GM18858 (cell line): ENCODE results near the gene AKTIP.
"Not testable (repeated sequence)": the region's sequence is repeated elsewhere in the genome, so short reads cannot be mapped to it uniquely, and the experiment has no call there.

Source experiments
- ATAC-seq: cut with Tn5 transposase; IDR thresholded peaks from one replicate; pipeline ENCODE4 v1.9.1; 2021; ENCODE audit not compliant: unreplicated experiment

Gene AKTIP

DNA sequence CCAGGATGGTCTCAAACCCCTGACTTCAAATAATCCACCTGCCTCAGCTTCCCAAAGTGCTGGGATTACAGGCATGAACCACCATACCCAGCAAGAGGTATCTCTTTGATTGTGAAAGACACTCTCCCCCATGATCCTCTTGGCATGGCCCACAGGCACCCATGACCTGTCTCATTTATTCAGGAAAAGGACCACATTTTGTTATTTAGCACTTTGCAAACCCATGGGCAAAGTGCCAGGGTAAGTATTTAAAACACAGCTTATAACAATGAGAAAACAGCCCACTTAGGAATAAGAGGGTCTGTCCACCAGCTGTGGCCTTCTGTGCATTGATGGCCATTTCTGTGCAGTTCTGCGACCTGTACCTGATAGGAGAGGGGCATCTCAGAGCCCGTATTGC, 12.8 kb upstream of the AKTIP start:
- no peak for ATAC-seq

DNA sequence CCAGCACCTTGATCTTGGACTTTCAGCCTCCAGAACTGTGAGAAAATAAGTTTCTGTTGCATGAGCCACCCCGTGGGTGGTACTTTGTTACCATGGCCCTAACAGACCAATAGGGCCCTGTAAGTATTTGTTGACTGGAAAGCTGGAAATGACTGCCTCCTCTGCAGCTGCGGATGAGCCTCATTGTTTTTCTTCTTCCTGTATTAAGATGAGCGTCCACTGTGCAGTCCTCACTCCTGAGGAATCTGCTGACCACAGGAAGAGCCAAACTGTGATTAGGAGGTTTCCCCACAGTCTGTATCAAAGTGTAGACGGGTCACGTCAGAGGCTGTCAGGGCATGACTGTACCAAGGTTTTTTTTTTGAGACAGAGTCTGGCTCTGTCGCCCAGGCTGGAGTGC, 12.2 kb upstream of the AKTIP start:
- no peak for ATAC-seq

DNA sequence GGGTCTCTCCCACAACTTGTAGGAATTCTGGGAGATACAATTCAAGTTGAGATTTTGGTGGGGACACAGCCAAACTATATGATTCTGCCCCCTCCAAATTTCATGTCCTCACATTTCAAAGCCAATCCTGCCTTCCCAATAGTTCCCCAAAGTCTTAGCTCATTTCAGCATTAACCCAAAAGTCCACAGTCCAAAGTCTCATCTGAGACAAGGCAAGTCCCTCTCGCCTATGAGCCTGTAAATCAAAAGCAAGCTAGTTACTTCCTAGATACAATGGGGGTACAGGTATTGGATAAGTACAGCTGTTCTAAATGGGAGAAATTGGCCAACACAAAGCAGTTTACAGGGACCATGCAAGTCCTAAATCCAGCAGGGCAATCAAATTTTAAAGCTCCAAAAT, 9.8 kb upstream of the AKTIP start:
- ATAC-seq: not testable (repeated sequence)

DNA sequence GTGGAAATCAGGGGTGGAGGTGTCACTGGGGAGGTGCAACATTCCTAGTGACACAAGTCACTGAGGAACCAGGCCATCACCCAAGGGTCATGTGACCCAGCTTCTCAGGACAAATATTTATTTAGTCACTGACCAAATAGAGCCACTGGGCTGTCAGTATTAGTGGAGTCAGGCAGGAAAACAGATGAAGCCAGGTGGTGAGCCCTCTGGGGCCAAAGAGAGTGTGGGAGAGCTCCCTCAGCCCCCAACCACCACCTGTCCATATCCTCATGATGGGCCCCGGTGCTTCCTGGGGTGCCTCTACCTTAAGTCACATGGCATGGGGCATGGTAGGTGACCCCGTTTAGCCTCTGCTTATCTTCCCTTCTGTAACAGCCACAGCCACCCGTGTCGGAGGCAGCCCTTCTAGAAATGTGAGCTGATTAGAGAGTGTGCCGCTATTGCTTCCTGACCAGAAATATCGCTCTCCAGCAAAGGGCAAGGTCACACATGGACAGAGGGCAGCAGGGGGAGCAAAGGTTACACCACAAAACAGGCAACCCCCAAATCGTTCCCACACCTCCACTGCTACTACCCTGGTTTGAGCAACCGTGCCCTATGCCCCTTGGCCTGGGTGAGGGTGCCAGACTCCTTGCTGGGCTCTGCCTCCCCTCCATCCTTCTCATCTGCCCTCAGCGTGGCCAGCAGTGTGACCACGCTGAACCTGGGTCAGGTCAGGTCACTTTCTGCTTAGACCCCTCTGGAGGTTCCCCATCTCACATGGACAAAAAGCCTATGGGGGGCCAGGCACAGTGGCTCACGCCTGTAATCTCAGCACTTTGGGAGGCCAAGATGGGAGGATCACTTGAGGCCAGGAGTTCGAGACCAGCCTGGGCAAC, 8.6 kb upstream of the AKTIP start:
- no peak for ATAC-seq

DNA sequence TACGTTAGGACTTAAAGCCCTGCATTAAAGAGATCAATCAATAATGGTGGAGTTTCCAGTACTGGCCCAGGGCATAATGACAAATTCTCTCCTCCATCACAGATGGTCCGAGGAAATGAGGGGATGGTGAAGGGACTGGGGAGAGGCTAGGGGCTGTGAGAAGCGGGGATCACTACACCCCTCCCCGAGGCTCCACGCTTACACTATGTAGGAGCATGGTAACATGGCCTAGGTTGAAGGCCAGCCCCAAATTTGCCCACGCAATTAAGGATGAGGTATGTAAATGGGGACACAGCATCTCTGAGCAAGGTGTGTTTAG, 8.0 kb upstream of the AKTIP start:
- ATAC-seq: no peak

DNA sequence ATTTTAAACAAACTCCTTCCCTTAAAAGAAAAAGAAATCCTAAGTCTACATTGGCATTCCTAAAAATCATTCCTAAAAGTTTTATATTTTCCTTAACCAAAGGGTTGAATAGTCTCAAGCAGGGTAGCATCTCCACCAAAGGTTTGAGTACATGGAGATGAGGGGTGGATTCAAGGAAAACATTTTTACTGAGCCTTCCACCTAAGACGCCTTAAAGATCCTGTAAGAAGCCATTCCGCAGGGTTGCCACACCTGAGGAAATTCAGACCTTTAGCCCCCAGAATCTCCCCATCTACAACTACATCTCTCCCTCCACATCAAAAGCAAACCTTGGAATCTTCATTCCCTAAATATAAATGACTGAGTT, 7.7 kb upstream of the AKTIP start:
- ATAC-seq: no peak

DNA sequence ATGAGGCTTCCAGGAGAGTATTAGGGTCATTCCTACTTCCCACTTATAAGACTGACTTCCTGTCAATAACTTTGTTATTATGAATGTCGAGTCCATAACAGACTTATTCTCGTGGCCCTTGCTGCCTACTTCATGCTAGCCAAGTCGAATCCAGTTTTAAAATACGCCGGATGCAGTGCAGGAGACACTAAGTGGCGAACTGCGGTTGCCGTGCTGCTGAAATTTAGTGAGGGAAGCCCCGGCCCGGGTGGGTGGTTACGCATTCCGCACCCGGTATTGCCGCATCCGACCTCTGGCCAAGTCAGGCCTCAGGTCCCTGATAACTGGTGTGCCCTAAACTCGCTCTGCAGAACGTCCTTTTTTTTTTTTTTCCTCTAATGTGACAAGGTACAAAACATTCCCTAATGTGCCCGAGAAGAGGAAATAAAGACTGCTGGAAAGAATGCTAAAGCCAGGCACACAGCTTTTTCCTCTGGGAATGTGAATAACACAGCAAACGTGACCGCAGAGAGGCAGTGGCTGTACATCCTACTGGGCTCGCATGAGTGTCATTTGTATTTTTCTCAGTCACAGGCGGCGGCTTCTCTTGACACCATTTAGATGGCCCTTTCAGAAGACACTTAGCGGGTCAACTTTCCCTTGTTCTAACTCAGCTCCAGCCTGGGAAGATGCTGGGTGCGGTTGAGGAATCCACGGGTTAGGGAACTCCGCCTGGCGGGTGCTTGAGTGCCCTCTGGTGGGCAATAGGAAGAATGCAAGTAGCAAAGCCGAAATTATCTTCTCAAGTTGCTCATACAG, 7.1 kb upstream of the AKTIP start:
- ATAC-seq: no peak

DNA sequence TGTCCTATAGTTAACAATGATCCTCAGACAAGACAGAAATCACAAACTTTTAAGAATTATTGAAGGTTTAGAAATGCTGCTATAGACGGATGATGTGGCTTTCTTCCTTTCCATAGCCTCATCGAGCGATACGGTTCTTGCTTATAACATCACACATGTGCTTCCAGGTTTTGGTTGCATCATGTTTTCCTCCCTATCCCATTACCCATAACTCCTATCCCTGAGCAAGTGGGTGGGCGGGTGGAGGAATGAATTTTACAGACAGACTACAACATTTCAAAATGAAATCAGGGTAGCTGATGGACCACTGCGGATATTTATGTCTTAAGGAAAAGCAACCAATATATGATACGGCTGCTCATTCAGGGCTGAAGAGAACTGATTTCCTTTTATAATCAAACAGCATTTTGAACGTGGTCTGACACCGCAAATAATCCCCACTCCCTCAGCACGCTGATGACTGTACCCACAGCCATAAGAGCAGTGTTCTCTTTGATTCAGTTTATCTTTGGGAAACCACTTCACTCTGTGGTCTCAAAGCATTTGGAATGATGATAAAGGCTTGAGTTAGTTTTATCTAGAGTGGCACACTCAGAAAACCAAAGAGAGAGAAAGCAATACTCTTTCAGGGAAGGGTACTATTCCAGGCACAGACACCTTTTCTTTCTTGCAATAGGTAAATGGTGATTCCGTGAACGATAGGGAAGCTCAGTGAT, 4.6 kb upstream of the AKTIP start:
- no peak for ATAC-seq

DNA sequence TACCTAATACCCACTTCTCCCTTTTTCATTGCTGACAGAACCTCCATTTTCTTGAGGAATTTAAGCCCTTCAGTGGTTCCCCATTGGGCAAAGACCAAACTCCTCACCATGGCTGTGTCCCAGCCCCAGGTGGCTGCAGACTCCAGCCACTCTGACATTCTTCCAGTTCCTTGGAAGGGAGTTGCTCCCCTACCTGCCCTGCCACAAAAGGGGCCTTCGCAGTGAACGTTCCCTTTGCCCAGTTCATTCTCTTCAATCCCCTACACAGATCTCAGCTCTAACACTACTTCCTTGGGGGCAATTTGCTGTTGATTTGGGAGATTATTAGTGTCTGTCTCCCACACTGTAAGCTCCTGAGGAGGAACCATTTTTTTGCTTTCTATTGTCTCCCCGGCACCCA, 3.2 kb upstream of the AKTIP start:
- ATAC-seq: no peak

DNA sequence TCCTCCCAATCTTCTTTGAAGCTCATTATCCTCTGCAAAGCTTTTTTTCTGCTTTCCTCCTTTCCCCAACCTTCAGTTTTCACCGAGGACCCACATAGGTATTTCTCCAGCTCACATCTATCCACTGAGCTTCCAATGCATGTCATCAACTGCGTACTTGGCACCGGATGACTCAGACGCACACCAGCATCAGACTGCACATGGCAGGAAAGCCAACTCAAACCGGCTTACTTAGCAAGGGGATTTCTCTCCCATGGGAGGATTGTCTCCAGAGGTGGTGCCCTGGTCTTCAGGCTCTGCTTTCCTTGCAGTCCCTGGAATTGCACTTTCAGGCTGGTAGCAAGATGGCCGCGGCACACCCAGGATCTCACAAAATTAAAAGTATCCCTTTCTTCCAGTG, 1.7 kb upstream of the AKTIP start:
- no peak for ATAC-seq

DNA sequence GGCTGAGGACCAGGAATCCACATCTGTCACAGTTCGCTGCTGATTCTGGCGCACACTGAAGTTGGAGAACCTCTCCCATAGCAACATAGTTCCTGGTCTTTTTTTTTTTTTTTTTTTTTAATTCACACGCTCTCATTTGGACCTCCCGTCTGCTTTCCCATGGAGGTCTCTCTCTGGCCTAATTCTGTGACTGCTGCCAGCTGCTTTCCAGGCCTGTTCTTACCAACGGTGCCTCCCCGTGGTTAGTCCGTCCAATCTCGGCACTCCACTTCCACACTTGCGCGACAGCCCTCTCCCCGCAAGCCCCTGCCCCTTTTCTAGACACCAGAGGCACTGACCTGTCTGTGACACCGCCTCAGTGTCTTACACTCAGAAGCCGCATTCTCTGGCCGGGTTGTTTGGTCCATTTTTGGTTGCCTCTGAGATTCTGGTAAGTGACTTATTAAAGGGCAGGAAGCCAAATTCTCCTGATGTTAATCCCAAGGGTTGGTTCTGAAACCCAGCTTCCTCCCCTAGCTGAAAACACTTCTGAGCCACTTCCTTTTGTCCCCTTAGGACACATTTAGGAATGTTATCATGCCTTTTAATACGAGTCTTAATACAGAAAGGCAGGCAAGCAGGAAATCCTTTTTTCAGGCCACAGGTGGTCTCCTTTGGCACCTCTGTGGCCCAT, 1.1 kb upstream of the AKTIP start:
- ATAC-seq: no peak

DNA sequence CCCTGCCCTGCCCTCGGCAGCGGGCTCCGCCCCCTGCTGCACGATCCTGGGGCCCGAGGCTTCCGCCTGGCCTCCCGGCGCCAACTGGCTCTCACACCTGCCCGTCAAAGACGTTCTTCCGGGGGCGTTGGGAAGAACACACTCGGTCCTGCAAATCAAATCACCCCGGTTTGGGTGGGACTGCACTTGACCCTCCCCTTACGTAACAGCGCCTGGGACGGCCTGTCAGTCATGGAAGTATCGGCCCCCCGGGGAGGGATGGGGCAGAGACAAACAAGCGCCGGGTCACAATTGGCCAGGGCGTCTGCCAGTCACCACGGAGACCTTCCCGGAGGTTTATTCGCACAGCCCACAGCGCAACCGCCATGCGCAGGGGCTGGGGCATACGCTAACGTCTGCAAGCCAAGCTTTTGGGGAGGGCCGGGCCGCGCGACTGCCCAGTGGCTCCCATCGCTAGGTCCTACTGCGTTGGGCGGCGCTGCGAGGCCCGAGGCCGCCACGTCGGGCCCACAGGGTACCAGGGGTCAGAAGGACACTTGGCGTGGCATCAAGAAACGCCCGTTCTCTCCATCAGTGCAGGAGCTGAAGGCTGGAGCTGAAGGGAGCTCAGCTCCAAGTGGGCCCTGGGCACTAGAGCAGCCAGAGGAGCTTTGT, 388 bp upstream of the AKTIP start:
- peak; percentile 94 for ATAC-seq

DNA sequence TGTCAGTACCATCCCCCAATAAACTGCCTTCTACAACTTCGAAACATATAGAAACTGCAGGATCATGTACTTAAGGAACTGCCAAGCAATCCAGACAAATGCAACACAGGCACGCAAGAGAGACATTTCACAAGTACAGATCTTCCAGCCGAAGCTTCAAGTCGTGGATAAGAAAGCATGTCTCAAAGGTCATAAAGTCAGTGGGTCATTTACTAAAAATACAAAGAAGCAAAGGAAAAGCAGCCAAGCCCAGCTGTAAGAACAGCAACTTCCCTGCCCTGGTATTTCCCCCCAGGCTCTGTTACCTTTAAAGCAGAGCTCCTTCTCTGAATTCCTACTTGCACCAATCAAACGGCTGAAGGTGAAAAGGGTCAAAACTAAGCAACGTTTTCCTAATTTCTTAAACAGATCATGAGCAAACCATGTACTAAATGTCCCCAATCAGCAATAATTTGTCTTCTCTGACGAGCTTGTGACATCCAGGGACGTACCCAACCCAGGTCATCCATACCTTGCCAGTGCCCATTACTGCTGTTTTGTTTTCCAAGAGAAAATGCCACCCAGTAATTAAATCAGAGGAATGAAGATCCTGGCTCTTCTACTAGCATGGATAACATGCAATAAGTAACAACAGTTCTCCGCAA, 1.7 kb downstream of the AKTIP start:
- no peak for ATAC-seq

DNA sequence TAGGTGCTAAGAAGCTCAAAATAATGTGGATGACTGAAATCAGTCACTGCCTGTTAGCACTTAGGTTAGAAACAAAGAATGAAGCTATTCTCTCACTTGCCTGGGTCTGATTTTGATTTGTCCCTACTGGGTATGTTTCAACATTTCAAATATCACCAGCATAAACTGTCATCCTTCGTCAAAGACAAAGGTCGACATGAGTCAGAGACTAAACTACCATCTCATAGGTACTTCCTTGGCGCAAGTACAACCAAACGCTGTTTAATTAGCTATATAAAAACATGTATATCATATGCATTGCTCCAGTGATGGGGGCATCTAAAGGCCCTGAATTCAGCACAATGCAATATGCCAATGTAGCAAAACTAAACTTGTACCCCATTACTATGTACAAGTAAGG, 4.0 kb downstream of the AKTIP start:
- no peak for ATAC-seq

DNA sequence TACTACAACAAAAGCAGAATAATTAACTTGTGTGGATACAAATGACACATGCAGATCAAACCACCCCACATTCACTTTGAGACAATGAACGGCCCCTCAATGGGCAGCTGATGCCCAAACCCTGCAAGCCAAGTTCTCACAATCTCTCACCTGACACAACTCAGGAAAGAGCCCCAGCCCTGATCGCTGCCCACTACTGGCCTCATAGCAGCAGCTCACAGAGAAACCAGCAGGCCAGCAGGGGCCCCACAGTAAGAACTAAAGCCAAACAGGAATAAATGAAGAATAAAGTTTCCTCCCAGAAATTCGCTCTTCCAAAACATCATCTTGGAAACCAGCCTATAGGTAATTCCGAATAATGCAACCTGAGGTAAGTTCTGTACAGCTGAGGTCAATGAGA, 7.7 kb downstream of the AKTIP start:
- ATAC-seq: no peak

DNA sequence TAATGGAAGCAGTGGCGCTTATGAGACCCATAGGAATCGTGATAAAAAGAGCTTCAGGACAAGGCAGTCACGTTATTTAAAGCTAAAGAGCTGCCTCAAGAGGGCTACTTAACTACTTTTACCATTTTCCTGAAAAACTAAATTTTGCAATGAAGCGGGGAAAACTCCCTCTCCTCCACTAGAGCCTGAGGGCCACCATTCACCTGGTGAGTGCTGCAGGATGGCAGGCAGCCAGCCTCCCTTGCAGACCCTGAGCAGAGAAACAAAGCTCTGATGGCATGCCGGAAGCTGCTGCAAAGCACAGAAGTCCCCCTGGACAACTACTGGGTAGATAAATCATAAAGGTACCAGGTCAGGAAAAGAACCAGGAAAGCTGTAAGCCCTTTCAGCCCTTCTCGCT, 8.4 kb downstream of the AKTIP start:
- ATAC-seq: no peak

DNA sequence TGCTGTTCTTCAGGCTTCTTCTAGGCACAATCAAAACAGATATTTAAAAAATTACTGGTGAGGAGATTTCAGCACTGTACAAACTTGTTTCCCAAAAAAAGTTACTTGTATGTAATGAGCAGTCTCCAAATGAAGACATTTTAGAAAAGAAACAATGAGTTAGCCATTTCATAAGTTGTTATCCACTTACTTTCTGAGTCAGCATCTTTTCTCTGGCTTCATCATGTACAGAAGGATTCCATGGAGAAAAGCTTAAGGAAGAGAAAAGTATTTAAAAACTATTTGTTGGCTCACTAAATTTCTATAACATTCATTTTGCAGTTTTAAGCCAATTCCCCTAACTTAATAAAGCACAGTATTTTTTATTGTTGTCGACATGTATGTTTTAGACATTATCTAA, 10.5 kb downstream of the AKTIP start:
- no peak for ATAC-seq

DNA sequence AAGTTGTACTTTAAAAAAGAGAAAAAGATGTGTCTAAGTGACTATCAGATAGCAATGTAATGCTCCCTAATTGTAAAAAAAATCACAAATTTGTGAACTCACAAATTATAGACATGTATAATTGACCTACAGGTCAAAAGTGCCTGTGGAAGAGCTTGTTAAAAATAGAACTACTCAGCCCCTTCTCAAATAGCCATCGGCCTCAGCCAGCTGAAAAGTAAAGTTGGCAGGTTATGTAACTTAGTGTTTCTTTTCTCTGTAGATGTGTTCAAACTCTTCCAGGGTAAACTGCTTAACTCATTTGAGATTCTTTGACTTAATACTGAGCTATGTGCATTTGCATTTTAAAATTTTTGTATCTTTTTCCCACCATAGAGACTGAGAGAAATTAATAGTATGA, 13.3 kb downstream of the AKTIP start:
- no peak for ATAC-seq

DNA sequence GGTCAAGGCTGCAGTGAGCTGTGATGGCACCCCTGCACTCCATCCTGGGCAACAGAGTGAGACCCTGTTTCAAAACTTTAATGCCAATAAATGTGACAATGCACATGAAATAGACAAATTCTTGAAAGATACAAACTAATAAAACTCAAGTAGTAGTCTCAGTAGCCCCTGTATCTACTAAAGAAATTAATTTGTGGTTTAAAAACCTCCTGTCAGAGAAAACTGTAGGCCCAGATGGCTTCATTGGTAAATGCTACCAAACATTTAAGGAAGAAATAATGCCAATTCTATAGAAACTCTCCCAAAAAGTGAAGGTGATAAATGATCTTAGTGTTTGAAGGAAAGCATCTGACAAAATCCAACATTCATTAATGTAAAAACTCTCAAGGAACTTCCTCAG, 16.8 kb downstream of the AKTIP start:
- no peak for ATAC-seq

DNA sequence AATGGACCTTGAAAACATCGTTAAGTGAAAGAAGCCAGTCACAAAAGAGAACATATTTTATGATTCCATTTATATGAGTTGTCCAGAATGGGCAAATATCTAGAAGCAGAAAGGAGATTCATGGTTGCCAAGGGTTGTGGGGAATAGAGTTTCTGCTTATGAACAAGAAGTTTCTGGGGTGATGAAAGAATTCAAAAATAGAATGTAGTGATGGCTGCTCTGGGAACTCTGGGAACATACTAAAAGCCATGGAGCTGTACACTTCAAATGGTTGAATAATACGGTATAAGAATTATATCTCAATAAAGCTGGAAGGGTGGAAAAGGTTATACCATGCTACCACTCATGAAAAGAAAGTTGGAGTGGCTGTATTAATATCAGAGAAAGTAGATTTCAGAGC, 18.5 kb downstream of the AKTIP start:
- no peak for ATAC-seq
